Measurements from ENCODE around the gene PCBP3. TPM values are rescaled to one million over a fixed set of nuclear protein-coding genes. Genes with fewer than 3 reads are reported as not detected.

The PCBP3 gene
- total RNA-seq, 1 experiment from 2014 or later = not detected

GRCh38 chr21:45857761-45858160, 214.2 kb downstream of the PCBP3 start:
- no TSS peak for BruUV-seq (replicated peaks)
- TF ChIP-seq REST (IDR thresholded peaks at IDR 0.05; ENCODE audit: insufficient read depth in 1 of 2, low read depth in 2 of 2, low read length in 1 of 2) (no peak), SIN3A (IDR thresholded peaks at IDR 0.05; ENCODE audit: borderline replicate concordance, insufficient read depth, low read depth, low read length) (no peak), POLR2AphosphoS5 (IDR thresholded peaks at IDR 0.05; ENCODE audit: low read depth, low read length) (no peak), TCF7L2 (IDR thresholded peaks at IDR 0.05; ENCODE audit: low read depth, low read length) (no peak), CTCF (IDR thresholded peaks at IDR 0.05) (no peak)
- ATAC-seq (no peak), DNase-seq (ENCODE audit: low read depth, low spot score) (no peak)
- no peaks in the 10 kb centered on the region; the same call in 1 of the 2 replicates for H3K27me3 ChIP-seq (ENCODE audit: control insufficient read depth, insufficient read depth, low read length)
- H3K4me1 ChIP-seq (ENCODE audit: control insufficient read depth, insufficient read depth, low read length) = no peaks in the 10 kb centered on the region
- no peak overlapping the region for H3K4me3 ChIP-seq (ENCODE audit: low read depth in 2 of 2, low read length in 2 of 2)
- H3K27ac ChIP-seq (ENCODE audit: low read length) = no peak overlapping the region
- intact Hi-C loops (cut with micrococcal nuclease; ENCODE audit: unreplicated experiment) = no loop called here
- in situ Hi-C loops (cut with HindIII; ENCODE audit: low pct_unique_long_range_greater_than_20kb, low sequenced_read_pairs) = no loop called here
- CTCF ChIA-PET = no interaction called here
- H3K9me3 ChIP-seq (ENCODE audit: control insufficient read depth, insufficient read depth, low read depth, low read length) = no peaks in the 10 kb centered on the region
- POLR2A ChIA-PET = no interaction called here
- H3K36me3 ChIP-seq (ENCODE audit: control insufficient read depth, insufficient read depth, low read length) = no peaks in the 10 kb centered on the region

GRCh38 chr21:45858180-45858579, 214.7 kb downstream of the PCBP3 start:
- no peaks in the 10 kb centered on the region for H3K36me3 ChIP-seq (ENCODE audit: control insufficient read depth, insufficient read depth, low read length)
- ATAC-seq = no peak

More at GRCh38 chr21:45858180-45858579, 214.7 kb downstream of the PCBP3 start:
- BruUV-seq (replicated peaks) = no TSS peak
- intact Hi-C loops (cut with micrococcal nuclease; ENCODE audit: unreplicated experiment) = no loop called here
- TF ChIP-seq REST (IDR thresholded peaks at IDR 0.05; ENCODE audit: insufficient read depth in 1 of 2, low read depth in 2 of 2, low read length in 1 of 2) (no peak), SIN3A (IDR thresholded peaks at IDR 0.05; ENCODE audit: borderline replicate concordance, insufficient read depth, low read depth, low read length) (no peak), POLR2AphosphoS5 (IDR thresholded peaks at IDR 0.05; ENCODE audit: low read depth, low read length) (no peak), TCF7L2 (IDR thresholded peaks at IDR 0.05; ENCODE audit: low read depth, low read length) (no peak), CTCF (IDR thresholded peaks at IDR 0.05) (no peak)
- no peak overlapping the region for H3K27ac ChIP-seq (ENCODE audit: low read length)
- no peak for DNase-seq (ENCODE audit: low read depth, low spot score)
- no peaks in the 10 kb centered on the region for H3K9me3 ChIP-seq (ENCODE audit: control insufficient read depth, insufficient read depth, low read depth, low read length)
- H3K4me1 ChIP-seq (ENCODE audit: control insufficient read depth, insufficient read depth, low read length) = no peaks in the 10 kb centered on the region
- H3K4me3 ChIP-seq (ENCODE audit: low read depth in 2 of 2, low read length in 2 of 2) = no peak overlapping the region
- H3K27me3 ChIP-seq (ENCODE audit: control insufficient read depth, insufficient read depth, low read length) = no peaks in the 10 kb centered on the region
- in situ Hi-C loops (cut with HindIII; ENCODE audit: low pct_unique_long_range_greater_than_20kb, low sequenced_read_pairs) = no loop called here
- ChIA-PET POLR2A (no interaction called here), CTCF (no interaction called here)

Measured in Panc1 (cell line).